ENCODE measurements around the gene TIGAR.

TIGAR gene

GRCh38 chr12:4378772-4379171, 57.8 kb downstream of the TIGAR start:
- DNase-seq (ENCODE audit: low read depth, low spot score) = no peak

GRCh38 chr12:4379405-4379804, 58.4 kb downstream of the TIGAR start, which contains the start of gene FGF23:
Gene FGF23, minus strand, starts transcription at chr12:4379712. Its CDS starts 130 bp downstream, at chr12:4379582.
- peak; percentile 69 for DNase-seq (ENCODE audit: low read depth, low spot score)

GRCh38 chr12:4380332-4380731, 59.3 kb downstream of the TIGAR start:
- no peak for DNase-seq (ENCODE audit: low read depth, low spot score)

GRCh38 chr12:4383304-4383865, 62.4 kb downstream of the TIGAR start:
- peak; percentile 63 for DNase-seq (ENCODE audit: low read depth, low spot score)

- DNase-seq (ENCODE audit: low read depth, low spot score) = no peak
Observed at GRCh38 chr12:4386801-4387200, 65.8 kb downstream of the TIGAR start.

GRCh38 chr12:4387607-4388006, 66.6 kb downstream of the TIGAR start:
- no peak for DNase-seq (ENCODE audit: low read depth, low spot score)

- no peak for DNase-seq (ENCODE audit: low read depth, low spot score)
Observed at GRCh38 chr12:4388032-4388431, 67.0 kb downstream of the TIGAR start.

- no peak for DNase-seq (ENCODE audit: low read depth, low spot score)
Observed at GRCh38 chr12:4388662-4389061, 67.6 kb downstream of the TIGAR start.

- DNase-seq (ENCODE audit: low read depth, low spot score) = no peak
Observed at GRCh38 chr12:4392223-4392742, 71.3 kb downstream of the TIGAR start.

- no peak for DNase-seq (ENCODE audit: low read depth, low spot score)
Observed at GRCh38 chr12:4393211-4393610, 72.2 kb downstream of the TIGAR start.

GRCh38 chr12:4395818-4396217, 74.8 kb downstream of the TIGAR start:
- no peak for DNase-seq (ENCODE audit: low read depth, low spot score)

GRCh38 chr12:4401117-4401516, 80.1 kb downstream of the TIGAR start:
- DNase-seq (ENCODE audit: low read depth, low spot score) = no peak

- no peak for DNase-seq (ENCODE audit: low read depth, low spot score)
Observed at GRCh38 chr12:4402996-4403395, 82.0 kb downstream of the TIGAR start.
